Measurements from ENCODE around the gene SYT2. TPM values are rescaled to one million over a fixed set of nuclear protein-coding genes. Genes with fewer than 3 reads are reported as not detected.

SYT2 gene
- total RNA-seq, 4 donors from 2014 or later = under 0.01 to 0.38 TPM; not detected in 2

Other genes starting within 250 kb of the SYT2 start
- 10 to 100 TPM; 53.1 to 78.5 (median 61.2) TPM for gene KDM5B, start 98.0 kb upstream of the SYT2 start, total RNA-seq
- not detected for gene PCAT6, start 100.5 kb upstream of the SYT2 start, total RNA-seq
- 10 to 100 TPM in 1 of 4 donors, 1 to 10 TPM in 3; 6.1 to 10.7 (median 7.8) TPM for gene RABIF, start 178.7 kb upstream of the SYT2 start, total RNA-seq
- gene KLHL12, start 216.8 kb upstream of the SYT2 start, total RNA-seq = 10 to 100 TPM; 25.1 to 34.0 (median 29.1) TPM
- gene ADIPOR1, start 247.9 kb upstream of the SYT2 start, total RNA-seq = 100 to 1,000 TPM in 1 of 4 donors, 10 to 100 TPM in 3; 76.3 to 108 (median 81.2) TPM

Measured in thyroid gland (tissue), 4 donors.